ENCODE data around the gene ESRP2. TPM values are rescaled to one million over a fixed set of nuclear protein-coding genes. Genes with fewer than 3 reads are reported as not detected.

ESRP2 gene
- total RNA-seq: 0.87 TPM
- long read RNA-seq: 0 reads

- intact Hi-C loops (cut with micrococcal nuclease): no loop called here
- ATAC-seq: no peak
- DNase-seq: no peak
Observed at GRCh38 chr16:68235887-68236136, at the start of gene ESRP2. Gene ESRP2, minus strand, starts transcription at chr16:68236127. Its CDS starts 82 bp downstream, at chr16:68236045.

- ATAC-seq: no peak
- no peak for DNase-seq
- intact Hi-C loops (cut with micrococcal nuclease): no loop called here
Observed at GRCh38 chr16:68285683-68286082, 49.8 kb upstream of the ESRP2 start.

- intact Hi-C loops (cut with micrococcal nuclease): no loop called here
- ATAC-seq (no peak), DNase-seq (no peak)
Observed at GRCh38 chr16:68284847-68285246, 48.9 kb upstream of the ESRP2 start.

GRCh38 chr16:68283801-68284598, 48.1 kb upstream of the ESRP2 start:
- DNase-seq (peak; percentile 47), ATAC-seq (peak; percentile 80)
- intact Hi-C loops (cut with micrococcal nuclease): no loop called here

GRCh38 chr16:68283346-68283745, 47.4 kb upstream of the ESRP2 start:
- no peak for ATAC-seq
- DNase-seq: no peak
- intact Hi-C loops (cut with micrococcal nuclease): no loop called here

- ATAC-seq: no peak
- DNase-seq: no peak
- intact Hi-C loops (cut with micrococcal nuclease): no loop called here
Observed at GRCh38 chr16:68282064-68282452, 46.1 kb upstream of the ESRP2 start.

GRCh38 chr16:68281368-68282063, 45.6 kb upstream of the ESRP2 start:
- ATAC-seq (no peak), DNase-seq (no peak)
- intact Hi-C loops (cut with micrococcal nuclease): no loop called here

- DNase-seq (no peak), ATAC-seq (no peak)
- intact Hi-C loops (cut with micrococcal nuclease): no loop called here
Observed at GRCh38 chr16:68279726-68280558, 44.0 kb upstream of the ESRP2 start.

- intact Hi-C loops (cut with micrococcal nuclease): no loop called here
- DNase-seq (no peak), ATAC-seq (peak; percentile 70)
Observed at GRCh38 chr16:68276223-68276622, 40.3 kb upstream of the ESRP2 start.

- DNase-seq (no peak), ATAC-seq (no peak)
- intact Hi-C loops (cut with micrococcal nuclease): no loop called here
Observed at GRCh38 chr16:68275611-68276191, 39.8 kb upstream of the ESRP2 start.

- ATAC-seq (peak; percentile 65), DNase-seq (no peak)
- intact Hi-C loops (cut with micrococcal nuclease): no loop called here
Observed at GRCh38 chr16:68274441-68274840, 38.5 kb upstream of the ESRP2 start.

- no peak for ATAC-seq
- intact Hi-C loops (cut with micrococcal nuclease): no loop called here
- DNase-seq: no peak
Observed at GRCh38 chr16:68273896-68274295, 38.0 kb upstream of the ESRP2 start.

- ATAC-seq (no peak), DNase-seq (no peak)
- intact Hi-C loops (cut with micrococcal nuclease): no loop called here
Observed at GRCh38 chr16:68273459-68273858, 37.5 kb upstream of the ESRP2 start.

GRCh38 chr16:68272507-68273209, 36.7 kb upstream of the ESRP2 start:
- no peak for DNase-seq
- peak; percentile 1 for ATAC-seq

GRCh38 chr16:68270353-68270752, 34.4 kb upstream of the ESRP2 start:
- intact Hi-C loops (cut with micrococcal nuclease): no loop called here
- no peak for ATAC-seq
- DNase-seq: no peak

More at GRCh38 chr16:68272507-68273209, 36.7 kb upstream of the ESRP2 start:
- intact Hi-C loops (cut with micrococcal nuclease): no loop called here

- intact Hi-C loops (cut with micrococcal nuclease): loop anchor here (5.0 kb wide), 1 partner anchor 43 kb away; the partner anchor contains the start of genes PRMT7 and SLC7A6OS
- no peak for DNase-seq
- no peak for ATAC-seq
Observed at GRCh38 chr16:68269793-68270192, 33.9 kb upstream of the ESRP2 start.

- no peak for DNase-seq
Observed at GRCh38 chr16:68267612-68268405, 31.9 kb upstream of the ESRP2 start.

More at GRCh38 chr16:68267612-68268405, 31.9 kb upstream of the ESRP2 start:
- intact Hi-C loops (cut with micrococcal nuclease): loop anchor here (5.0 kb wide), 1 partner anchor 44 kb away; the partner anchor contains the start of genes PRMT7 and SLC7A6OS
- no peak for ATAC-seq
